ENCODE measurements around the gene CEP128.

Gene CEP128

DNA sequence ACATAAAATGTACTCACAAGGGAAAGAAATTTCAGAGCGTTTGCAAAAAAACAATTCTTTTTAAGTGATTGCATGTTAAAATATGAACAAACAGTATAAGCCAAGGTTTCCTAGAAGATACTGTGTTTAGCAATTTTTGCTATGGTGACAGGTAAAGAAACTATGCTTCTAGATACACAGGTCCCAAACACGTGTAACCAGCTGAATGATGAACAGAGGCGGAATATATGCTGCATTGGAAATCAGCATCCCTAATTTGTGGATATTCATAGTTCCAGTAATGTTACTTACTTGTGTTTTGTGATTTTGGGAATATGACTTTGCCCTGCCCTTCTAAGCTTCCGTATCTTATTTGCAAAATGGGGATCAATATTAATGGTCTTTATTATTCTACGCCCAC, 403.9 kb downstream of the CEP128 start:
- DNase-seq = no peak

GRCh38 chr14:80536456-80536855, 405.1 kb downstream of the CEP128 start:
- no peak for DNase-seq

GRCh38 chr14:80535171-80535570, 406.4 kb downstream of the CEP128 start:
- no peak for DNase-seq

DNA sequence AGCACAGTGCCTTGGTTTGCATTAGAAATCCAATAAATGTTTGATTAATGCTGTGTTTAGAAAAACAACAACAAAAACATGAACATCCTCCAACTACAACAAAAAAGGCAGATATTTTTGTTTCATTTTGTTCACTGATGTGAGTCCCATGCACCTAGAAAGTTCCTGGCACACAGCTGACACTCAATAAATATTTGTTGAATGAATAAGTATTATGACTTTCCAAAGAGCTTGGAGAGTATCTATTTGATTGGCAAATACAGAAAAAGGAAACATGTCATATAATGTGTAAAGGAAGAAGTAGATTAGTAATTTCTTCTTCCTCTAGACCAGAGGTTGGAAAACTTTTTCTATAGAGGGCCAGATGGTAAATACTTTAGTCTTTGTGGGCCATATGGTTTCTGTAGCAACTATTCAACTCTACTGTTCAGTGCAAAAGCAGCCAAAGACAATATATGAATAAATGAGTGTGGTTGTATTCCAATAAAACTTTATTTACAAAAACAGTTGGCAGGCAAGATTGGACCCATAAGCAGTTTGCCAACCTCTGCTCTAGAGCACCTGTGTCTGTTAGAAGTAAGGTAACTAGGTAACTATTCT, 417.9 kb downstream of the CEP128 start:
- DNase-seq = no peak

- no peak for DNase-seq
Measured at GRCh38 chr14:80522936-80523335, 418.6 kb downstream of the CEP128 start.

GRCh38 chr14:80522411-80522810, 419.1 kb downstream of the CEP128 start:
- DNase-seq = no peak

DNA sequence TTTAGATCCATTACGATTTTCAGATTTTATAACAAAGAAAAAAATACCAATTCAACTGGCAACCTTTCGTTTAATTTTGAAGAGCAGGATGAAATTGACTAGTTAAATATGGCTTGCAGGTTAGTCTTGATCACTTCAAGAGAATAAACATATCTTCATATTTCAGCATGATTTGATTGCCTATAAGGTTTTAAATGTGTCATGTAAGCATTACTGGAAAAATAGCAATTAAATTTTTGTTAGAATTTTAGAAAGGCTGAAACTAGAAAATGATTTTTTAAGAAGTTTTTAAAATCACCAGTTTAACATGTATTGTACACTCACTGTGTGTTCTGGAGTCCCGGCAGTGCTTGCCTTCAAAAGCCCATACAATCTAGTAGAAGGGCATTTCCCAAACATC, 420.1 kb downstream of the CEP128 start:
- DNase-seq = no peak

GRCh38 chr14:80519002-80519401, 422.5 kb downstream of the CEP128 start:
- DNase-seq = no peak

GRCh38 chr14:80518173-80518572, 423.4 kb downstream of the CEP128 start:
- no peak for DNase-seq

DNA sequence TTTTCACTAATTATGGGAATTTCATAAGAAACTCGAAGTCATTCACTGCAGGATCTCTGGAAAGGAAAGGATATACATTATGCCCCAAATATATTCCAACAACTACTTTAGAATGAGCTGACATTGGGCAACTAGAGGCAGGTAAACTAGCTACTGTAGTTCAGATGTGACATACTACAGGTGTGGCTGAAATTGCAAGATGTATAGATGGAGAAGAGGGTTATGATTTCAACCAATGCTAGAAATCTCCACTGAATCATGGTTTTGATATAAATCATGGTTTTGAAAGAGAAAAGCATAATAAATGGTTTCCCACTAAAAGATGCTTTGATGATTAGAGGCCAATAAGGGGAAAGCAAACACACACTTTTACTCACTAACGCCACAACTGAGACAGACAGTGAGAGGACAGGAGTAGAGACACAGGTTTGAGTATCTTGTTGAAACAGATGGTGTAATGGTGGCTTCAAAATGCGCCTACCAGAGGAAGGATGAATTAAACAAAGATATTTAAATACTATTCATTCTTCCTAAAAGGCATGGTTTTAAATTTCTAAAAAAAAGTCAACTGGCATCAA, 434.2 kb downstream of the CEP128 start:
- DNase-seq = no peak

- no peak for DNase-seq
Measured at GRCh38 chr14:80504781-80505180, 436.8 kb downstream of the CEP128 start.

- no peak for DNase-seq
Measured at GRCh38 chr14:80498533-80498932, 443.0 kb downstream of the CEP128 start.

- no peak for DNase-seq
Measured at GRCh38 chr14:80496090-80496489, 445.4 kb downstream of the CEP128 start.

- DNase-seq = no peak
Measured at GRCh38 chr14:80494769-80495168, 446.8 kb downstream of the CEP128 start.

DNA sequence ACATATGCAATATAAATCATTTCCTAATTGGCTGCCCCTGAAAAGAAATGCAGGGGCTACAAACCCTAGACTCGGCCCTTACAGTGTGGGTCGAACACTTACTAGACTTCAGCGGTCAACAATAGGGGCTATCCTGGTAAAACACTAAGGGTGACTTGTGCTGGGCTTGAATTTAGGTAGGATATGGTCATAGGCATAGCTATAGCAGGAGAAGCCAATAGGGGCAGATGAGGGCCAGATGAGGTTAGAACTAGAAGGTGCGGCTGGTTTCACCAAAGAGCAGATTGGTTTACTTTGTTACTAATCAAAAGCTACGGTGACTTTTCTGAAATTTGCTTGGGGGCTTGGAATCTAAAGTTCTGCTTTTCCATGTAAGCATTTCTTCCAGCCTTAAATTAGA, 447.9 kb downstream of the CEP128 start:
- DNase-seq = no peak

- DNase-seq = no peak
Measured at GRCh38 chr14:80491650-80492049, 449.9 kb downstream of the CEP128 start.

DNA sequence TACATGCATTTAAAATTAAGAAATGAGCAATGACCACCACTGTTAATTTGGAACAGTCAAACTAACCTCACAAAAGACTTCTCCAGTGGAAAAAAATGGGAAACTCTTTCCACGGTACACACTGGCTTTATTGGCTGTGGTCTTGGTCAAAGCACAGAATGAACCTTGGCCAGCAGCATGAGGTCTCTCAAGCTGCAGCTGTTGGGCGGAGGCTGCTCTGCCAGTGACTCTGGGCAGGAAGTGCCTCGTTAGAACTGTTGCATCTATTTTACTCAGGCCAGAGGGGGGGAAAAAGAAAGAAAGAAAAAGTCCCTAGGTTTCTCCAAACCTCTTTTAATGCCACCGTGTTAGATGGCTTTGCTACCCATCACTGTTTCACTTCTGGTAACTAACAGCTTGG, 450.4 kb downstream of the CEP128 start:
- peak; percentile 1 to 17 for DNase-seq

DNA sequence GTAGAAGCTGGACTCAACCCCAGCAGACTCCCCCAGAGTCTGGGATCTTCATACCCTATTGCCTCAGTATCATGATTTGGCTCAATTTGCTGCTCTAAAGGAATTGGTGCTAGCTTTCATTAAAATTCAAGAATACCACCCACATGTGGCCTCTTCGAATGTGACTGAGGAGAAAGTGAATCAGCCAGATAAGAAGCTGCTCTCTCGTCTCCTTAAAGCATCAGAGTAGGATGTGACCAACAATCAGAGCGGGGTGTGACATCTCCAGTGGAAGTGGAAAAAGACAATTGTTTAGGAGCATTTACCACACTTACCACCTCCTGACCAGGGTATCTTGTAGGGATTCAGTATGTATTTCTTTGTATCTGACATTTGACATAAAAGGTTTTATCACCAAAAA, 452.0 kb downstream of the CEP128 start:
- DNase-seq = no peak

DNA sequence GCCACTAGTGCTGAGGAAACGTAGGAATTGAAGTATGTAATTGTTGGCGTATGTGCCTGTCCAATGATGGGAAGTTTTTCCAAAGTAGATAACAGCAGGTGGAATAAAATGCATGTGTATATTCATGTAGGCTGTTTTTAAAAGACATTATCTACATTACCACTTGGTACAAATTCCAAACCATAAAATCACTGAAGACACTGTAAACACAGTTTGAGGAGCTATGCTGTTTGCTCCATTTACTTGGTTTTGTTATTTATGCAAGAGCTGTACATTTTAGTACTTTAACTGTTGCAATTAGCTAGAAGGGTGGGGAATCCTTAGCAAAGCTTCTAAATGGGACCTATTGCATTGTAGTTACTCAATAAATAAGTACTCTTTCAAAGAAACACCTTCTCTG, 455.8 kb downstream of the CEP128 start:
- no peak for DNase-seq

DNA sequence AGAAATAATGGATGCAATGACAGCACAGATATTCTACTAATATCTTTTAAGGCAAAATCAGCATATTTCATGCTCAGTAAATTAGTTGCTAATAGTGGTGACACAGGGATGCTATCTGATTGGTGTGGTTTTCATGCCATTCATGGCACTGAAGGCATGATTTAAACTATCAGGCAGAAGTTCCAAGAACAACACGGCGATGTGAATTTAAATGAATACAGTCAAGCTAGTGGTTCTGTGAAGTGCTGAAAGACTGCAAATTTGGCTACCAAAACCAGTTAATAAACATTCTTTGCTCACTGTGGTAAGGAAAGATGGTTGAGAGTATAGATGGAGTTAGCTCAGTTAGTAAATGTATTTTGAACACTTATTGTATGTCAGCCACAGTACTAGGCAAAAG, 458.2 kb downstream of the CEP128 start:
- no peak for DNase-seq

- no peak for DNase-seq
Measured at GRCh38 chr14:80477388-80478160, 464.0 kb downstream of the CEP128 start.

GRCh38 chr14:80475074-80475473, 466.5 kb downstream of the CEP128 start:
- no peak for DNase-seq

DNA sequence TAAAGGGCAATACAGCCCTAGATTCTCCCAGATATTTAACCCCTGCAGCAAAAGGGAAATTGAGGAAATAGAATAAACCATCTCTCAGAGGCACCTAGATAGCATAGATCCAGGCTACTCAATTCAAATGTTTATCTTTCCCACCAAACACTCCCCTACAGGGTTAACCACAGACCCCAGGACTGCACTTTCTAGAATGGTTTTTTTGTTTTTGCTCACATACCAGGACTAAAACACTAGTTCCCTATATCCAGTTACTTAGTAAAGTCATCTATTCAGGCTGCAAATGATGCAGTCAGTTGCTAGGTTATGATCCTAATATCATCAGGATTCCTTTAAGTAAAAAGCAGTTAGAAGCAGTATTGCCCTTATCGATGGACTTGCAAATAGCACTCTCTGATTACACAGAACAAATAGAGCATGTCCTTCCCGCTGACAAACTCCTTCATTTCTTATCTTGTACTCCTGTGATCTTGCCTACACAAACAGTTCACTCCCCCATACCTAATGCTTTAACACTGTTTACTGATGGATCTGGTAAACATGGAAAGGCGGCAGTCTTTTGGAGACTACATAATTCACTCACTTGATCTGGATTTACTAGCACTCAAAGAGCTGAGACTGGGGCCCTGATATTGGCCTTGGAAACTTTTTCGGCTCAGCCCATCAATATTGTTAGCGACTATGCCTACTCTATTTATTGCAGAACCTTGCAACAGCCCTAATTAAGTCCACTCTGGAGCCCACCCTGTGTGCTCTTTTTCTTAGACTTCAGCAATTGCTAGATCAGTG, 473.0 kb downstream of the CEP128 start:
- DNase-seq = no peak

Measured in Kasumi-1 (cell line).